Vagina (tissue), 2 donors: ENCODE data around the gene NFAT5. TPM values are rescaled to one million over a fixed set of nuclear protein-coding genes. Genes with fewer than 3 reads are reported as not detected.
A peak's percentile ranks its signal among the peaks of the same experiment; 100 is the strongest.

Experiments used
- DNase-seq, 2 donors: peaks; one replicate each; pipeline ENCODE4 v3.0.0-alpha.2; 2017; ENCODE audit errors: extremely low spot score in 2 of 2
- H3K27ac ChIP-seq: fragments of 200-600 bp; sonication (generic); one replicate; pipeline ENCODE4 v1.5.1; 2019
- H3K27me3 ChIP-seq: fragments of 200-600 bp; sonication (generic); one replicate; pipeline ENCODE4 v1.5.1; 2019
- H3K36me3 ChIP-seq, 2 donors: fragments of 200-600 bp; sonication (generic); one replicate each; pipeline ENCODE4 v1.5.1; 2017 to 2019
- H3K4me1 ChIP-seq: fragments of 200-600 bp; sonication (generic); one replicate; pipeline ENCODE4 v1.5.1; 2019
- H3K4me3 ChIP-seq, 2 donors: fragments of 200-600 bp; sonication (generic); 1 replicate in 1 of 2; 2 replicates in 1 of 2; pipeline ENCODE4 v1.5.1; 2016 to 2019
- H3K9me3 ChIP-seq: fragments of 200-600 bp; sonication (generic); one replicate; pipeline ENCODE4 v1.5.1; 2019
- CTCF ChIP-seq, 3 experiments: fragments of 450-650 bp in 2 of 3; fragments of 200-600 bp in 1 of 3; sonication (generic) in 1 of 3; IDR thresholded peaks; one replicate each; pipeline ENCODE4 v1.5.1; 2017 to 2019; ENCODE audit warnings: antibody characterized with exemption in 3 of 3, mild to moderate bottlenecking in 2 of 3, moderate library complexity in 2 of 3
- POLR2A ChIP-seq, 2 donors: fragments of 450-650 bp; IDR thresholded peaks; one replicate each; pipeline ENCODE4 v1.6.1; 2017; ENCODE audit warnings: antibody characterized with exemption in 2 of 2, mild to moderate bottlenecking in 2 of 2, moderate library complexity in 2 of 2
- POLR2AphosphoS5 ChIP-seq, 2 donors: sonication (generic); formaldehyde crosslinking; IDR thresholded peaks; one replicate each; pipeline ENCODE4 v1.9.0; 2017; ENCODE audit warnings: antibody characterized with exemption in 2 of 2, mild to moderate bottlenecking in 2 of 2, low read depth in 1 of 2; ENCODE audit not compliant: insufficient read depth in 1 of 2
- intact Hi-C: fragments of 100-400 bp; cut with DNase I; formaldehyde crosslinking; loops from one replicate; pipeline ENCODE4 v1.15.1; 2023
- total RNA-seq: library from RNA; depleted of rRNA; stranded (reverse); fragments of >200 nt; gene quantifications from one replicate; pipeline ENCODE4 v1.2.3, GENCODE V29; 2016

The NFAT5 gene
- total RNA-seq, 1 donor from 2014 or later = 63.8 TPM

- Histone ChIP-seq H3K27ac (no peak overlapping the region), H3K4me3 (no peak overlapping the region), H3K36me3 (no peaks in the 10 kb centered on the region), H3K4me1 (peaks cover 37% of the 10 kb centered on the region), H3K9me3 (no peaks in the 10 kb centered on the region), H3K27me3 (no peaks in the 10 kb centered on the region)
- intact Hi-C loops = no loop called here
- DNase-seq = no peak
- TF ChIP-seq POLR2A (IDR thresholded peaks at IDR 0.05) (no peak), POLR2AphosphoS5 (IDR thresholded peaks at IDR 0.05; ENCODE audit: insufficient read depth in 1 of 2, low read depth in 1 of 2) (no peak), CTCF (IDR thresholded peaks at IDR 0.05) (no peak)
These were observed 41.9 kb downstream of the NFAT5 start for GRCh38 chr16:69607674-69608073.

GRCh38 chr16:69610356-69610755 is 44.6 kb downstream of the NFAT5 start:
- Histone ChIP-seq H3K27ac (no peak overlapping the region), H3K4me1 (peaks cover 64% of the 10 kb centered on the region), H3K4me3 (no peak overlapping the region)

GRCh38 chr16:69611103-69611640 is 45.4 kb downstream of the NFAT5 start:
- no peaks in the 10 kb centered on the region for H3K27me3 ChIP-seq
- TF ChIP-seq POLR2A (IDR thresholded peaks at IDR 0.05) (no peak), POLR2AphosphoS5 (IDR thresholded peaks at IDR 0.05; ENCODE audit: insufficient read depth in 1 of 2, low read depth in 1 of 2) (no peak), CTCF (IDR thresholded peaks at IDR 0.05) (no peak)
- no peaks in the 10 kb centered on the region for H3K9me3 ChIP-seq
- H3K4me3 ChIP-seq = no peak overlapping the region
- H3K36me3 ChIP-seq = no peaks in the 10 kb centered on the region
- H3K4me1 ChIP-seq = peaks cover 64% of the 10 kb centered on the region
- DNase-seq = no peak
- H3K27ac ChIP-seq = no peak overlapping the region
- intact Hi-C loops = no loop called here

More at GRCh38 chr16:69610356-69610755, 44.6 kb downstream of the NFAT5 start:
- DNase-seq = no peak
- intact Hi-C loops = no loop called here
- Histone ChIP-seq H3K27me3 (no peaks in the 10 kb centered on the region), H3K9me3 (no peaks in the 10 kb centered on the region), H3K36me3 (no peaks in the 10 kb centered on the region)
- no peak for TF ChIP-seq CTCF (IDR thresholded peaks at IDR 0.05)
- no peak for TF ChIP-seq POLR2A (IDR thresholded peaks at IDR 0.05)
- TF ChIP-seq POLR2AphosphoS5 (IDR thresholded peaks at IDR 0.05; ENCODE audit: insufficient read depth in 1 of 2, low read depth in 1 of 2) = no peak

GRCh38 chr16:69613378-69614154 is 47.8 kb downstream of the NFAT5 start:
- DNase-seq = no peak
- H3K27me3 ChIP-seq = no peaks in the 10 kb centered on the region
- peaks cover 73% of the 10 kb centered on the region for H3K4me1 ChIP-seq
- TF ChIP-seq POLR2AphosphoS5 (IDR thresholded peaks at IDR 0.05; ENCODE audit: insufficient read depth in 1 of 2, low read depth in 1 of 2) (peak in 1 of 2 donors; percentile 81), CTCF (IDR thresholded peaks at IDR 0.05) (no peak), POLR2A (IDR thresholded peaks at IDR 0.05) (no peak)
- H3K4me3 ChIP-seq = no peak overlapping the region
- intact Hi-C loops = no loop called here
- peak overlapping the region; percentile 59 for H3K27ac ChIP-seq
- H3K9me3 ChIP-seq = no peaks in the 10 kb centered on the region
- no peaks in the 10 kb centered on the region for H3K36me3 ChIP-seq

- intact Hi-C loops = no loop called here
- TF ChIP-seq POLR2AphosphoS5 (IDR thresholded peaks at IDR 0.05; ENCODE audit: insufficient read depth in 1 of 2, low read depth in 1 of 2) (no peak), POLR2A (IDR thresholded peaks at IDR 0.05) (no peak)
- Histone ChIP-seq H3K9me3 (no peaks in the 10 kb centered on the region), H3K36me3 (no peaks in the 10 kb centered on the region), H3K4me1 (peaks cover 76% of the 10 kb centered on the region), H3K4me3 (no peak overlapping the region), H3K27me3 (no peaks in the 10 kb centered on the region), H3K27ac (no peak overlapping the region)
- DNase-seq = no peak
These were observed 49.8 kb downstream of the NFAT5 start for GRCh38 chr16:69615528-69615927.
